ENCODE data around the gene ACTR8. TPM values are rescaled to one million over a fixed set of nuclear protein-coding genes. Genes with fewer than 3 reads are reported as not detected.

ACTR8 gene
- total RNA-seq, 1 experiment from 2014 or later = 29.9 TPM

DNA sequence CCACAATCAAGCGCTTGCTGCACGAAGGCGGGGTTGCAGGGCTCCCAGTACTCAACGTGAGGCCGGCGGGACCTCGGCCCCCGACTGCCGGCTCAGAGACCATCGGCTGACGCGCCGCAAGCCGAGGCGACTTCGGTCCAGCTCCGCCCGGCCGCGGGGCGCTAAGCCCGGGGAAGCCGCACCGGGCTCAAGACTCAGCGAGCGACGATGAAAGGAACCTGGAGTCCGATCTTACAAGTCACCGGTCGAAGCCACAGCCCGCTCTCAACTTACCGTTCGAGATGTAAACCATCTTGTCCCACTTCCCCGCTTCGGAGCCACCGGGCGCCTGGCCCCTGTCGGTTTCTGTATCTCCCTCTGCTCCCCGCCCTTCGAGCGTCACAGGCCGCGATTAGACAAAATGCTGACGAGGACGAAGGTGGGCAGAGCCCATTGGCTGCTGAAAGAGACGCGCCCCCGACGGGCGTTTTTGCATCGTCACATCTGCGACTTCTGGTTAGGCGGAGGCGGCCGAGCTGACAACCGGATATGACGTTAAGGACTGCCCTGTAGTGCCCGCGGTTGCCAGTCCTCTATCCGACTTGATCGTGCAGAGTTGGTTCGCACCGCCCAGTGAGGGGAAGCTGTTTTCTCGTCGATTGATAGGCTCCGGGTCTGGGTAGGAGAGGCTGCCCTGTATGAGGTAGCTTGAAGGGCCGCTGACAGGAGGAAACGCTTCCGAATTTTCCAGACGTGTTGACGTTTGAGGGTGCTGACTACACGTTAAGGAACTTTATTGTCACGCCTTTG is 9.7 kb upstream of the ACTR8 start, which contains the start of gene SELENOK:
Gene SELENOK (minus strand): TSS at position 363 of the 789 bp plus-strand sequence.
- DNase-seq (ENCODE audit: low spot score) = peak; percentile 97
- TF ChIP-seq NFYB (CRISPR knock-in tag; conservative IDR thresholded peaks at IDR 0.05; ENCODE audit: low read depth) (peak; percentile 46; the same call in 1 of the 2 replicates), SP1 (CRISPR knock-in tag; conservative IDR thresholded peaks at IDR 0.05) (peak; percentile 87), ZBTB21 (CRISPR knock-in tag; IDR thresholded peaks at IDR 0.05; ENCODE audit: borderline replicate concordance) (peak; percentile 96), CREM (CRISPR knock-in tag; IDR thresholded peaks at IDR 0.05) (peak; percentile 97), NR1H2 (CRISPR knock-in tag; IDR thresholded peaks at IDR 0.05) (no peak), RELA (CRISPR knock-in tag; IDR thresholded peaks at IDR 0.05; ENCODE audit: borderline replicate concordance) (0 out of 2 replicates have a peak, but pooled peaks have one; percentile 26), FOXK1 (CRISPR knock-in tag; IDR thresholded peaks at IDR 0.05) (peak; percentile 86; the same call in 1 of the 2 replicates)
- TF ChIP-seq, protein P1, sequence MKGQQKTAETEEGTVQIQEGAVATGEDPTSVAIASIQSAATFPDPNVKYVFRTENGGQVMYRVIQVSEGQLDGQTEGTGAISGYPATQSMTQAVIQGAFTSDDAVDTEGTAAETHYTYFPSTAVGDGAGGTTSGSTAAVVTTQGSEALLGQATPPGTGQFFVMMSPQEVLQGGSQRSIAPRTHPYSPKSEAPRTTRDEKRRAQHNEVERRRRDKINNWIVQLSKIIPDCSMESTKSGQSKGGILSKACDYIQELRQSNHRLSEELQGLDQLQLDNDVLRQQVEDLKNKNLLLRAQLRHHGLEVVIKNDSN (CRISPR knock-in tag; IDR thresholded peaks at IDR 0.05) = no peak; the same call in 1 of the 2 replicates
- TF ChIP-seq, protein P2, sequence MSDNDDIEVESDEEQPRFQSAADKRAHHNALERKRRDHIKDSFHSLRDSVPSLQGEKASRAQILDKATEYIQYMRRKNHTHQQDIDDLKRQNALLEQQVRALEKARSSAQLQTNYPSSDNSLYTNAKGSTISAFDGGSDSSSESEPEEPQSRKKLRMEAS (CRISPR knock-in tag; IDR thresholded peaks at IDR 0.05) = peak; percentile 53
- TF ChIP-seq, protein P3, sequence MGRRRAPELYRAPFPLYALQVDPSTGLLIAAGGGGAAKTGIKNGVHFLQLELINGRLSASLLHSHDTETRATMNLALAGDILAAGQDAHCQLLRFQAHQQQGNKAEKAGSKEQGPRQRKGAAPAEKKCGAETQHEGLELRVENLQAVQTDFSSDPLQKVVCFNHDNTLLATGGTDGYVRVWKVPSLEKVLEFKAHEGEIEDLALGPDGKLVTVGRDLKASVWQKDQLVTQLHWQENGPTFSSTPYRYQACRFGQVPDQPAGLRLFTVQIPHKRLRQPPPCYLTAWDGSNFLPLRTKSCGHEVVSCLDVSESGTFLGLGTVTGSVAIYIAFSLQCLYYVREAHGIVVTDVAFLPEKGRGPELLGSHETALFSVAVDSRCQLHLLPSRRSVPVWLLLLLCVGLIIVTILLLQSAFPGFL (CRISPR knock-in tag; IDR thresholded peaks at IDR 0.05; ENCODE audit: borderline replicate concordance) = no peak
- peak within 1 kb of the TSS; percentile 99 for H3K27ac Mint-ChIP-seq
- peaks cover 12% of the 10 kb centered on the region for H3K36me3 Mint-ChIP-seq
- no peaks in the 10 kb centered on the region for H3K9me3 Mint-ChIP-seq
- ATAC-seq = peak; percentile 99
- H3K27me3 Mint-ChIP-seq (ENCODE audit: low read depth) = peaks cover 18% of the 10 kb centered on the region
- ChIA-PET CTCF (interaction anchor here (0.6 to 1.6 kb wide), 7 partner anchors 9 to 513 kb away, joined by 3 to 6 read pairs (median 3); no protein-coding TSS in a partner anchor), POLR2A (interaction anchor here (0.8 to 1.5 kb wide), 5 partner anchors 10 to 244 kb away, joined by 3 to 6 read pairs (median 3); partner anchors contain the start of gene ACTR8)
- peaks cover 23% of the 10 kb centered on the region for H3K4me1 Mint-ChIP-seq
- H3K4me3 Mint-ChIP-seq = peak within 1 kb of the TSS; percentile 93

DNA sequence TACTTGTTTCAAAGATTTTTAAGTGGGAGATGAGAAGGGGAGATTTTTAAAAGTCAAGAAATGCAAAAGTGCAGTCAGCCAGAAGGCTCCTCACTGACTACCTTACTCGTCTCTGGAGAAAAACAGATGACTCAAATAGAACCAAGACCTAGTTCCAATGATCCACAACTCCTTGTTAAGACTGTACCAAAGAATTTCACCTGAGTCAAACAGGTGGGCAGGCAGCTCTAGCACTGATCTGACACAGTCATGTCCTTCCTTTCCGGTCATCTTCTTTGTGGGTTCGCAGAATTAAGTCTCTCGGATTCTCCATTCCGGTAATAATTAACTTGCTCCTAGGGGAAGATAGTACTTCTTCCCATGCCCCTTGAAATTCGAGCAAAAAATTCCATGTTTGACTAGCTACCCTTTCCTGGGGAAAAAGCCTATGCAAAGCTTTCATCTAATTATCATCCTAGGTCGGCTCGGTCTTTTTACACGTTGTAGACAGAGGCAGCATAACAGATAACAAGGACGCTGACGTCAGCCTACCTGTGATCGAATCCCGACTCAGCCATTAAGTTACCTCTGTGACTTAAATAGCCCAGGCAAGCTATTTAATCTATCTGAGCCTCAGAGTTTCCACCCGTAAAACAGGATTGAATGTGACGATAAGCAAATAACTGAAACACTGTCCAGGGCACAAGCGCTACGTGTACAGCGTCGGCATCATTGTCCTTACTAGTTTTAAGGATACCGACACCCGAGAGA is 8.9 kb upstream of the ACTR8 start:
- Mint-ChIP-seq H3K9me3 (no peaks in the 10 kb centered on the region), H3K36me3 (peaks cover 12% of the 10 kb centered on the region), H3K27ac (peak overlapping the region; percentile 99), H3K4me1 (peaks cover 23% of the 10 kb centered on the region), H3K27me3 (ENCODE audit: low read depth) (peaks cover 13% of the 10 kb centered on the region), H3K4me3 (peak overlapping the region; percentile 93)
- DNase-seq (ENCODE audit: low spot score) = no peak
- POLR2A ChIA-PET = interaction anchor here (1.3 to 1.5 kb wide), 2 partner anchors 9 to 244 kb away, joined by 3 to 6 read pairs; partner anchors contain the start of gene ACTR8
- no peak for ATAC-seq
- CTCF ChIA-PET = interaction anchor here (0.9 to 1.6 kb wide), 5 partner anchors 8 to 147 kb away, joined by 3 to 4 read pairs (median 3); no protein-coding TSS in a partner anchor
- TF ChIP-seq, protein P4, sequence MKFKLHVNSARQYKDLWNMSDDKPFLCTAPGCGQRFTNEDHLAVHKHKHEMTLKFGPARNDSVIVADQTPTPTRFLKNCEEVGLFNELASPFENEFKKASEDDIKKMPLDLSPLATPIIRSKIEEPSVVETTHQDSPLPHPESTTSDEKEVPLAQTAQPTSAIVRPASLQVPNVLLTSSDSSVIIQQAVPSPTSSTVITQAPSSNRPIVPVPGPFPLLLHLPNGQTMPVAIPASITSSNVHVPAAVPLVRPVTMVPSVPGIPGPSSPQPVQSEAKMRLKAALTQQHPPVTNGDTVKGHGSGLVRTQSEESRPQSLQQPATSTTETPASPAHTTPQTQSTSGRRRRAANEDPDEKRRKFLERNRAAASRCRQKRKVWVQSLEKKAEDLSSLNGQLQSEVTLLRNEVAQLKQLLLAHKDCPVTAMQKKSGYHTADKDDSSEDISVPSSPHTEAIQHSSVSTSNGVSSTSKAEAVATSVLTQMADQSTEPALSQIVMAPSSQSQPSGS (CRISPR knock-in tag; IDR thresholded peaks at IDR 0.05; ENCODE audit: borderline replicate concordance, low read depth) = no peak
- no peak for TF ChIP-seq GRHL2 (CRISPR knock-in tag; IDR thresholded peaks at IDR 0.05; ENCODE audit: insufficient replicate concordance, severe bottlenecking)
- TF ChIP-seq, protein P5, sequence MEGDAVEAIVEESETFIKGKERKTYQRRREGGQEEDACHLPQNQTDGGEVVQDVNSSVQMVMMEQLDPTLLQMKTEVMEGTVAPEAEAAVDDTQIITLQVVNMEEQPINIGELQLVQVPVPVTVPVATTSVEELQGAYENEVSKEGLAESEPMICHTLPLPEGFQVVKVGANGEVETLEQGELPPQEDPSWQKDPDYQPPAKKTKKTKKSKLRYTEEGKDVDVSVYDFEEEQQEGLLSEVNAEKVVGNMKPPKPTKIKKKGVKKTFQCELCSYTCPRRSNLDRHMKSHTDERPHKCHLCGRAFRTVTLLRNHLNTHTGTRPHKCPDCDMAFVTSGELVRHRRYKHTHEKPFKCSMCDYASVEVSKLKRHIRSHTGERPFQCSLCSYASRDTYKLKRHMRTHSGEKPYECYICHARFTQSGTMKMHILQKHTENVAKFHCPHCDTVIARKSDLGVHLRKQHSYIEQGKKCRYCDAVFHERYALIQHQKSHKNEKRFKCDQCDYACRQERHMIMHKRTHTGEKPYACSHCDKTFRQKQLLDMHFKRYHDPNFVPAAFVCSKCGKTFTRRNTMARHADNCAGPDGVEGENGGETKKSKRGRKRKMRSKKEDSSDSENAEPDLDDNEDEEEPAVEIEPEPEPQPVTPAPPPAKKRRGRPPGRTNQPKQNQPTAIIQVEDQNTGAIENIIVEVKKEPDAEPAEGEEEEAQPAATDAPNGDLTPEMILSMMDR (IDR thresholded peaks at IDR 0.05) = no peak
- no peak for TF ChIP-seq ZNF219 (CRISPR knock-in tag; IDR thresholded peaks at IDR 0.05; ENCODE audit: borderline replicate concordance)
- TF ChIP-seq CREM (CRISPR knock-in tag; IDR thresholded peaks at IDR 0.05) = no peak

Measured in WTC11 (cell line).